IPS DF 4.7 (cell line): ENCODE measurements around the gene RUNX1.

Source experiments
- DNase-seq: peaks from one replicate; pipeline ENCODE4 v3.0.0-alpha.2; 2013; ENCODE audit warnings: low spot score; ENCODE audit errors: extremely low read depth

Gene RUNX1

DNA sequence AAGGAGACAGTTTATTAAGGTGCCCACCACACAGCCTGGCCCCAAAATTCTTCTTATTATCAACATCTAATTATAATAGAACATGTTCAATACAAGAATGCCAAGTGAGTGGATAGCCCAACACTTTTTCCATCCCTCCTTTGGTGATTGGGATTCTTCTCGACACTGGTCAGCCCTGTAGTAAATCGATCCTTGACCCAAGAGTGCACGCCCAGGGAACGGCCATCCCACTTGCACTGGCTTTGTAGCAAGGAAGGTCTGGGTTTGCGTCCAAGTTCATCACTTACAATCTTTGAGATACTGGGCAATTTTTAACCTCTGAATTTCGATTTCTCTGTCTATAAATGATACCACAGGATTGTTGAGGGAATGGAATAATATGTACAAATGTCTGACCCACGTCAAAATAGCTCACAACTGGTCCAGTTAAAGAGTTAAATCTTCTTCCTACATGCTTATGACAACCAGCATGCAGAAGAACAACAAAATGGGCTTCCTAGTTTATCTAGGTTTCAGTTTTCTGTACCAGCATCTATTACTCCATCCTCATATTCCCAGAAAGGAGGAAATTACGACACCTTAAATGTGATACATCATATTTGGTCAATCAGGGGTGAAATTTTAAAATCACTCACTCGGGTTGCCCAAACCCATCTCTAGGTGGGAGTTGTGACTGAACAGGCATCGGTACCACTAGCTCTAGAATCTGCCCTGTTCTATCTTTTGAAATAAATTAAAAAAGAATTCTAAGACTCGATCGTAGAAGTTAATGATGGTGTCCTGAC is 218.5 kb downstream of the RUNX1 start:
- DNase-seq: no peak

GRCh38 chr21:34827445-34828235 is 221.5 kb downstream of the RUNX1 start:
- no peak for DNase-seq

GRCh38 chr21:34826836-34827235 is 222.3 kb downstream of the RUNX1 start:
- DNase-seq: no peak

GRCh38 chr21:34825948-34826548 is 223.1 kb downstream of the RUNX1 start:
- DNase-seq: no peak

DNA sequence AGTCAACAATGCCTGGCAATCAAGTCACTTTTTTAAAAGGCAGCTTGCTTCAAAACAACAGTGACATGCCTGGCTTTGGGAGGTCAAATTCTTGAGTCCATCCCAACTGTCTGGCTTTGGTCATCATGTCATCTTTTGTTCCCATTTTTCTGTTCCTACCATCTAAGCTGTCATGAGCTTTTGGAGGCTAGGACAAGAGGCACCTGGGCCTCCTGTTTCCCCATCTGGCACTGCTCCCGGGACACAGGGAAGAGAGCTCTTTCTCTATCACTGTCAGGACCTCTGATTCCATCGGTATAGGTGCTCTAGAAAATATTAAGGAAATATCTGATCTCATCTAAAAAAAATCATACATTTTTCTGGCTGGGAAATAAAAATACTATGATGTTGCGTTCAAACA is 224.0 kb downstream of the RUNX1 start:
- no peak for DNase-seq

DNA sequence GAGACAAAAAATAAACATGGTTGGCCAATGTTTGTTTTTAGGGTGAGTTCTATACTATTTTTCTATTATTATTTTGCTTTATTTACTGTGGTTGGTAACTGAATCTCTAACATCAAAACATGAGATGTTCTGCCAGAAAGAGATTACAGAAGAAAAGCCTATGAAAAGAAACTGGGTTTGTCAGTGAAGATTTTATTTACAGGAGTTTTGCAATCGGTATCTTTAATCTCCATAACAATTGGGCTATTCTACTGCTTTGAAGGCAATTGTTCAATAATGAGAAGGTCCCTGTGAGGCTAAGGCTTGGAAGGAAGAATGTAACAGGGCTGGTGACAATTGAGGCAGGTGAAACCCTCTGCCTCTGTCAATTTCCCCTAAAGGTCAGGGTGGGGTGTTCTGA is 224.8 kb downstream of the RUNX1 start:
- no peak for DNase-seq

DNA sequence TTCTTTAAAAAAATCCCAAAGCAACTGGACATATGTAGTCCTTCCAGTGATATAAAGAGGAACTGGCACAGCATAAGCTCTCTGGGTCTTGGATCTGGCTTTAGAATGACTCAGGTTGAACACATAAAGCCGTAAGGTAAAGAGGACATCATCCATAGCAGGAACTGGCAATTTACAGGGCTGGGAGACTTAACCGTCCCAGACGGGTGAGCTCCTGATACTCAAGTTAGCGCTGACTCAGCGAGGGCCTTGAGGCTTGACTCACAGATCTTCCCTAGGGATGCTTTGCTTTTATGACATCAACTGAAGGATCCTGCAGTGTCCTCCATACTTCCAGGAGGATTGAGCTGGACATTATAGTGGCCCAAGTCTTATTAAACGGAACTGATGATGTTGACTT is 226.2 kb downstream of the RUNX1 start:
- no peak for DNase-seq

DNA sequence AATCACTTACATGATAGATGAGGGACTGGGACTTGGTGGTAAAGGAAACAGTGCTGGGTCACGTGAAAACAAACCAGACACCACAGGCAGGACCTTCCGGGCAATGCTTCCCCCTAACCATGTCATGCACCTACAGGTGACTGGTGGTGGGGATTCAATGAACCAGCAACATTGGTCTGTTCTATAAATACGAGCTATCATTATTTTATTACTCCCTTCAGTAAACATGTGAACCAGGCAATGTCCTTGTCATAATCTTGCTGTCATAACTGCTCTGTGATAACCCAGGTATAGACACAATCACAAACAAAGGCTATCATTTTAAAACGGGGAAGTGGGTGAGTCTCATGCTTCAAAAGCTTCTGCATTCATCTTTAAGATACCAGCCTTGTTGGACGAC is 226.9 kb downstream of the RUNX1 start:
- no peak for DNase-seq

DNA sequence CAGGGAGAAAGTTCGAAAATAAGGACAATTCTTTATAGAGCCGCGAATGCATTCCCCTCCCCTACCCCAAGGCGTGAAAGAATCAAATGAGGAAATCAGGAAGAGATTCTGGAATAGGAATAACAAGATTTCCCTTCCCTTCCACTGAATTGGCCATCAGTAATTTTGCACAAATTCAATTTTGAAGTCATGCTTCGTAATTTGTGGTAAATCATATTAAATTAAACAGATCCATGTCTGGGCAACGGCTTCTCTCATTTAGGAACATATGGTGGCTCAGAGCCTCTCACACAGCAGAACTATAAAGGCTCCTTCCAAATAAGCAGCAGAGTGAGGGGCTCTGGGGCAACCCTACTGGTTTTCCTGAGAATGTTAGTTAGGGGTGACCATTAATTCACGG is 227.4 kb downstream of the RUNX1 start:
- DNase-seq: no peak

DNA sequence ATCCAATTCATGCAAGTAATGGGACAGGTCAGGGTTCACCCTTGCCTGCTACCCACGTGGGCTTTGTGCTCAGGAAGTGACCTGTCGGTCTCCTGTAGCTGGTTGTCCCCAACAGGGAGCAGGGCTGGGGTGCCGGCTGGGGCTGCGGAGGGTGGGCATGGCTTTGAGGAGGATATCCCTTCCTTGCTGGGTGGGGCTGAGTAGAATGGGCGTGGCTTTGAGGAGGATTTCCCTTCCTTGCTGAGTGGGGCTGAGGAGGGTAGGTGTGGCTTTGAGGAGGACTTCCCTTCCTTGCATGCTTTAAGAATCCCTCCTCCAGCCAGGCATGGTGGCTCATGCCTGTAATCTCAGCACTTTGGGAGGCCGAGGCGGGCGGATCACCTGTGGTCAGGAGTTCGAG is 229.1 kb downstream of the RUNX1 start:
- no peak for DNase-seq

DNA sequence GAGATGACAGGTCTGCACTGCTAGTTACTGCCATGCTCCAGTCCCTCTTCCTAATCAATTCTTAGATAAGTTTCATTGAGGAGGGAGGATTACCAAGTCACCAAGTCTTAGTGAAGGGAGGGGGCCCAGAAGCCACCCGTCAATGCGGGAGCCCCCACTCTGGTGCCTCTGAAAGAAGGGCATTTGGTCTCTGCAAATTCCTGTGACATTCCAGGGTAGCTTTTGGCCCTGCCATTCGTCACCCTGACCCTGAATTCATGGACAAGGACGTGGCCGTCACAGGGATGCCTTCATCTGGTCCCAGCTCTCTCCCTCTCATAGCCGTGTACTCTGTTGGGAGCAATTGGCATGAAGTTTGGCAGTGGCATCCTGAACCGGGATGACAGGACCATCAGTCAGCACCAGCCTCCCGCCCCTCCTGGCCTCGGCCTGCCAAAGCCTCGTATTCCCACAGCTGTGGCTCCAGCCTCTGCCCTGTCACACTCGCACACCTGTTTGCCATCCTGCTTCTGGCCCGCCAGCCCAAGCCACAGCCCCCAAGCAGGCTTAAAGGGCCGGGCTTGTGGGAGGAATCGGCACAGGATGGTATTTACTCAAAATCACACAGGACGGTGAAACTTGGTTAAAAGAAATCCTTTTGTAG is 229.6 kb downstream of the RUNX1 start:
- DNase-seq: no peak

DNA sequence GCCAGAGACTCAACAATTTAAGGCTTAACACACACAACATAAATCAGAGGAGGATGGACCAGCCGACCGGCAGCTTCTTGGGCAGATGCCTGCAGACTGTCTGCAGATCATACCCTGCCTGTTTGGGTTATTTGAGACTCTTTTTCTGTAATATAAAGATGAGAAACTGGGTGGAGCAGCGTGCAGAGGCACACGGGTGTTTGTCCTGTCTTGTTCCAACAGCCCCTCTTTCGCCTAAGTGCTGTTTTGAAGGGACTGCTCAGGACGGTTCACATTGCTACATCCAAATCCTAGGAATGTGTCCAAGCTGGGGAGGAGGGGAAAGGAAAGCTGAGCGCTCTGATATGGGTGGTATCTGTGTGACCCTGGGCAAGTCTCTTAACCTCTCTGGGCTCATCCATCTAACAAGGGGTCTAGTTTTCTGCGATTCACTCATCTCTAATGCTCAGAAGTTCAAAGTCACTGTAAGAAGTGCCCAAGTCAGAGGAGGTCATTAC is 230.4 kb downstream of the RUNX1 start:
- no peak for DNase-seq

DNA sequence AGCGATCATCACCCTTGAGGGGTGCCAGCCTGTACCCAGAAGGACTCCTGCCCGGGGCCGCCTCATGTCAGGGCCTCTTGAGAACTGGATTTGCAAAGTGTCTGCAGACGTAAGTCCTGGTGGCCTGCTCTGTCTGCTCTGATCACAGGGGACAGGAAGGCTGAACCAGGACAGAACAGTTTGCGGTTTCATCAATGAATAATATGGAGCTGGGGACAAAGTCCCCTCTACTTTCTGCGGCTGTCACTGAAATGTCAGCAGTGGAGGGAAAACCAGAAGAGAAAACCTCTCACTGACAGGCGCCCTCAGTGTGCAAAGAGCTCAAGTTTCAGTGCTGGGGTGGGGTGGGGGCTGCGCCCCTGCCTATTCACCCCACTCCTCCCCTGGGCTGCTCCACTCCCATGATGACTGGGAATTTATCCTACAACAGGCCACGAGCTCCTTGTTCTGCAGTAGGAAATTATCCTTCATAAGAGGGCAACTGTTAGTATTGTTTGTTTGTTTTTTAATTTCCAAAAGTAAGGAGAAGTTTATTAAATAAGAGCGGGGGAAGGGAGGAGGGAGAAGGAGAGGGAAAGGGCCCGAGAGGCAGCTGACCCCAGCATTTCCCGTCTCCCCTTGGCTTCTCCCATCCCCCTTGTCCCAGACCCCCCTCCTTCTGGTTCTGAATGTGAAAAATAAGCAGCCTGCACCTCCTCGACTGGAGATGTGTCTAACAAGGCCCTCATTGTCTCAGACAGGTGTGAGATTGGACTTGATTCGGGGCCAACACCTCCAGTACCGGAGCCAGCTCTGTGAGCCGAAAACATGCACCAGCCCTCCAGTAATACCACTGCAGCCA is 231.1 kb downstream of the RUNX1 start:
- no peak for DNase-seq

- DNase-seq: no peak
These were observed 233.0 kb downstream of the RUNX1 start for GRCh38 chr21:34815831-34816705.

- no peak for DNase-seq
These were observed 234.6 kb downstream of the RUNX1 start for GRCh38 chr21:34814529-34814951.

GRCh38 chr21:34813266-34813894 is 235.7 kb downstream of the RUNX1 start:
- no peak for DNase-seq

- DNase-seq: no peak
These were observed 236.4 kb downstream of the RUNX1 start for GRCh38 chr21:34812504-34813265.

GRCh38 chr21:34811368-34811767 is 237.7 kb downstream of the RUNX1 start:
- DNase-seq: no peak

DNA sequence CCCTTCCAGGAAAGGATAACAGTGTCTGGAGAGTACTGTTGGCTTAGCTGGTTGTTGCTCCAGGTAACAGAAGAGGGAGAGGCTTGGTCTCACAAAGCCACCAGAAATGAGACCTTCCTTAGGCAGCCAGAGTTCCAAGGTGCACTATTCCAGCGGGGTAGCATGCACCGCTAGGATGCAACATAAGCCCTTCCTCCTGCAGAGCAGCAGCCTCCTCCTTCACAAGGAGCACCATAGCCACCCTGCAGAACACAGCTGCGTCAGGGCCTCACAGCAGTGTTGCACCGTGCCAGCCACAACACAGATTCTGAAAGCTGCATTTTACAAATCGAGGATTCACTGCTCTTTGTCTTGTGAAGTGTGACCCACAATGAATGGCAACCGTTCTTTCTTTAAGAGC is 238.3 kb downstream of the RUNX1 start:
- DNase-seq: no peak
